ENCODE measurements around the gene KRT26. TPM values are rescaled to one million over a fixed set of nuclear protein-coding genes. Genes with fewer than 3 reads are reported as not detected.

Gene KRT26
- total and polyA plus RNA-seq, 2 donors (not counting 1 experiment from before 2014, with no cell fraction given) = not detected

DNA sequence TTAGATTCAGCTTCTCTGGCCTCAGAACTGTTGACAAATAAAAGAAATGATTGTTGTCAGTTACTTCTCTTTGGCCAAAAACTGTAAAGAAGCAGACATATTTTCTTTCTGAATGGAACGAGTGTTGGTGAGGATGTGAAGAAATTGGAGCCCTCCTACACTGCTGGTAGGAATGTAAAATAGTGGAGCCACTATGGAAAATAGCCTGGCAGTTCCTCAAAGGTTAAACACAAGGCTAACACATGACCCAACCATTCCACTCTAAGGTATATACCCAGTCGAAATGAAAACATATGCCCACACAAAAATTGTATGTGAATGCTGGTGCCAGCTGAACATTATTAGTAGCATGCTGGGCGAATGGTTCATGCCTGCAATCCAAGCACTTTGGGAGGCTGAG is 54.2 kb downstream of the KRT26 start:
- intact Hi-C loops (cut with micrococcal nuclease) = no loop called here
- Mint-ChIP-seq H3K9me3 (ENCODE audit: insufficient read depth) (no peaks in the 10 kb centered on the region), H3K27ac (no peak overlapping the region), H3K4me1 (no peaks in the 10 kb centered on the region), H3K27me3 (peaks cover 42% of the 10 kb centered on the region), H3K4me3 (no peak overlapping the region)
- ChIA-PET POLR2A (no interaction called here), CTCF (interaction anchor here (1.1 kb wide), 1 partner anchor 75 kb away, joined by 3 read pairs; no protein-coding TSS in a partner anchor)
- Histone ChIP-seq H3K27me3 (replicated peaks in 1 of 4; ENCODE audit: control extremely low read depth in 1 of 4, control insufficient read depth in 3 of 4, insufficient read depth in 4 of 4, low read length in 3 of 4) (no peaks in the 10 kb centered on the region), H3K36me3 (replicated peaks in 1 of 2; ENCODE audit: control extremely low read depth in 1 of 2, control insufficient read depth in 1 of 2, extremely low read depth in 1 of 2, insufficient read depth in 2 of 2, low read length in 1 of 2) (no peaks in the 10 kb centered on the region), H3K9ac (ENCODE audit: low read length) (no peak overlapping the region), H3K4me1 (ENCODE audit: control insufficient read depth in 2 of 2, insufficient read depth in 2 of 2, low read length in 2 of 2) (no peaks in the 10 kb centered on the region), H2AFZ (ENCODE audit: insufficient read depth, low read depth, low read length, poor library complexity, severe bottlenecking) (no peak overlapping the region), H3K9me3 (ENCODE audit: control extremely low read depth in 1 of 3, control insufficient read depth in 2 of 3, insufficient read depth in 1 of 3, low read length in 2 of 3) (no peaks in the 10 kb centered on the region), H3K4me3 (ENCODE audit: control extremely low read depth in 1 of 5, extremely low read depth in 1 of 5, insufficient read depth in 1 of 5, low read depth in 2 of 5, low read length in 4 of 5) (no peak overlapping the region), H3K27ac (ENCODE audit: low read length in 2 of 2) (no peak overlapping the region), H3K4me2 (replicated peaks; ENCODE audit: low read depth, low read length, poor library complexity, severe bottlenecking) (no peak overlapping the region), H3K79me2 (ENCODE audit: control insufficient read depth, insufficient read depth, low read length) (no peaks in the 10 kb centered on the region), H4K20me1 (ENCODE audit: control insufficient read depth, insufficient read depth, low read length, poor library complexity, severe bottlenecking) (no peaks in the 10 kb centered on the region)
- TF ChIP-seq, protein P1, sequence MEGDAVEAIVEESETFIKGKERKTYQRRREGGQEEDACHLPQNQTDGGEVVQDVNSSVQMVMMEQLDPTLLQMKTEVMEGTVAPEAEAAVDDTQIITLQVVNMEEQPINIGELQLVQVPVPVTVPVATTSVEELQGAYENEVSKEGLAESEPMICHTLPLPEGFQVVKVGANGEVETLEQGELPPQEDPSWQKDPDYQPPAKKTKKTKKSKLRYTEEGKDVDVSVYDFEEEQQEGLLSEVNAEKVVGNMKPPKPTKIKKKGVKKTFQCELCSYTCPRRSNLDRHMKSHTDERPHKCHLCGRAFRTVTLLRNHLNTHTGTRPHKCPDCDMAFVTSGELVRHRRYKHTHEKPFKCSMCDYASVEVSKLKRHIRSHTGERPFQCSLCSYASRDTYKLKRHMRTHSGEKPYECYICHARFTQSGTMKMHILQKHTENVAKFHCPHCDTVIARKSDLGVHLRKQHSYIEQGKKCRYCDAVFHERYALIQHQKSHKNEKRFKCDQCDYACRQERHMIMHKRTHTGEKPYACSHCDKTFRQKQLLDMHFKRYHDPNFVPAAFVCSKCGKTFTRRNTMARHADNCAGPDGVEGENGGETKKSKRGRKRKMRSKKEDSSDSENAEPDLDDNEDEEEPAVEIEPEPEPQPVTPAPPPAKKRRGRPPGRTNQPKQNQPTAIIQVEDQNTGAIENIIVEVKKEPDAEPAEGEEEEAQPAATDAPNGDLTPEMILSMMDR (IDR thresholded peaks at IDR 0.05) = no peak
- no peak for TF ChIP-seq EZH2 (IDR thresholded peaks at IDR 0.05; ENCODE audit: borderline replicate concordance, insufficient read depth, low read depth, low read length, poor library complexity, severe bottlenecking)
- 100% methylated on average over 1 of the region's 3 CpGs for WGBS (ENCODE audit: insufficient coverage)
- DNase-seq = no peak
- ATAC-seq (ENCODE audit: low read depth) = no peak

Other genes with a start within 250 kb of the KRT26 start
- 451 and 481 TPM in 2 replicates for gene CCR7, start 206.7 kb downstream of the KRT26 start, total RNA-seq
- 116 and 142 TPM in 2 replicates for gene CCR7, start 206.7 kb downstream of the KRT26 start, polyA plus RNA-seq
- 123 and 128 TPM in 2 replicates for gene SMARCE1, start 124.4 kb downstream of the KRT26 start, total RNA-seq
- 19.9 and 27.7 TPM in 2 replicates for gene SMARCE1, start 124.4 kb downstream of the KRT26 start, polyA plus RNA-seq
- not detected in 2 replicates for gene KRT222, start 107.0 kb downstream of the KRT26 start, total RNA-seq
- gene KRT222, start 107.0 kb downstream of the KRT26 start, polyA plus RNA-seq = not detected in 2 replicates
- not detected in 2 replicates for gene KRT24, start 68.4 kb downstream of the KRT26 start, total RNA-seq
- not detected in 2 replicates for gene KRT24, start 68.4 kb downstream of the KRT26 start, polyA plus RNA-seq
- gene KRT25, start 16.9 kb downstream of the KRT26 start, total RNA-seq = not detected in 2 replicates
- not detected in 2 replicates for gene KRT25, start 16.9 kb downstream of the KRT26 start, polyA plus RNA-seq
- not detected in 2 replicates for gene KRT27, start 10.3 kb upstream of the KRT26 start, total RNA-seq
- not detected in 2 replicates for gene KRT27, start 10.3 kb upstream of the KRT26 start, polyA plus RNA-seq
- not detected in 2 replicates for gene KRT28, start 27.8 kb upstream of the KRT26 start, total RNA-seq
- not detected in 2 replicates for gene KRT28, start 27.8 kb upstream of the KRT26 start, polyA plus RNA-seq
- 29.0 and 32.9 TPM in 2 replicates for gene KRT10, start 50.4 kb upstream of the KRT26 start, total RNA-seq
- gene KRT10, start 50.4 kb upstream of the KRT26 start, polyA plus RNA-seq = 12.1 and 14.7 TPM in 2 replicates
- not detected in 2 replicates for gene KRT12, start 95.0 kb upstream of the KRT26 start, total RNA-seq
- not detected in 2 replicates for gene KRT12, start 95.0 kb upstream of the KRT26 start, polyA plus RNA-seq
- not detected in 2 replicates for gene KRT20, start 113.0 kb upstream of the KRT26 start, total RNA-seq
- gene KRT20, start 113.0 kb upstream of the KRT26 start, polyA plus RNA-seq = not detected in 2 replicates
- not detected in 2 replicates for gene KRT23, start 165.4 kb upstream of the KRT26 start, total RNA-seq
- gene KRT23, start 165.4 kb upstream of the KRT26 start, polyA plus RNA-seq = 0.06 TPM in 1 of 2 replicates, not detected in the other
- not detected in 2 replicates for gene KRT39, start 194.7 kb upstream of the KRT26 start, total RNA-seq
- not detected in 2 replicates for gene KRT39, start 194.7 kb upstream of the KRT26 start, polyA plus RNA-seq
- not detected in 2 replicates for gene KRT40, start 212.1 kb upstream of the KRT26 start, total RNA-seq
- not detected in 2 replicates for gene KRT40, start 212.1 kb upstream of the KRT26 start, polyA plus RNA-seq
- not detected in 2 replicates for gene KRTAP3-3, start 222.0 kb upstream of the KRT26 start, total RNA-seq
- gene KRTAP3-3, start 222.0 kb upstream of the KRT26 start, polyA plus RNA-seq = not detected in 2 replicates
- gene KRTAP3-2, start 227.7 kb upstream of the KRT26 start, total RNA-seq = not detected in 2 replicates
- gene KRTAP3-2, start 227.7 kb upstream of the KRT26 start, polyA plus RNA-seq = not detected in 2 replicates
- gene KRTAP3-1, start 236.9 kb upstream of the KRT26 start, total RNA-seq = not detected in 2 replicates
- gene KRTAP3-1, start 236.9 kb upstream of the KRT26 start, polyA plus RNA-seq = not detected in 2 replicates

All from B cell (primary cell).